Stimulated activated CD8-positive, alpha-beta memory T cell treated with anti-CD3 and anti-CD28 coated beads, Interleukin-4, amount 100 ng/mL, for 4 hours (primary cell): Measurements from ENCODE around the gene C22orf23.
"Not testable (repeated sequence)": the region's sequence is repeated elsewhere in the genome, so short reads cannot be mapped to it uniquely, and the experiment has no call there.

Experiments used
- DNase-seq, 2 donors: peaks; one replicate each; pipeline ENCODE4 v3.0.0-alpha.2; 2020; ENCODE audit warnings: low read depth in 2 of 2, low spot score in 1 of 2

Gene C22orf23

DNA sequence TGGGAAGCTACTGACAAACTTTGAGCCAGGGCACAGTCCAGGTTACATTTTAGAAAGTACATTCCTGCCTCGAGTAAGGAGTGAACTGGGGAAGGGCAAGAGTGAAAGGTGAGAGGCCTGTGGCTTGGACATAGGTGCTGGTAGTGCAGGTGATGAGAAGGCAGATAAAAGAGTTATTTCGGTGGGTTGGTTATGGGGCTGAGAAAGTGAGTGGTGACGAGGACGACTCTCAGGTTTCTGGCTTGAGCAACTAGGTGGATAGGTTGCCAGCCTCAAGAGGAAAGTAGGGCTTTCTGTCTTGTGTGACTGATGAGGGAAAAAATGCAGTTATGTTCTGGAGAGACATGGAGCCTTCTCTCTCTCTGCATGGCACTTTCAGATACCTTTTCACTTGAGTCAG lies 3.8 kb upstream of the C22orf23 start:
- no peak for DNase-seq

DNA sequence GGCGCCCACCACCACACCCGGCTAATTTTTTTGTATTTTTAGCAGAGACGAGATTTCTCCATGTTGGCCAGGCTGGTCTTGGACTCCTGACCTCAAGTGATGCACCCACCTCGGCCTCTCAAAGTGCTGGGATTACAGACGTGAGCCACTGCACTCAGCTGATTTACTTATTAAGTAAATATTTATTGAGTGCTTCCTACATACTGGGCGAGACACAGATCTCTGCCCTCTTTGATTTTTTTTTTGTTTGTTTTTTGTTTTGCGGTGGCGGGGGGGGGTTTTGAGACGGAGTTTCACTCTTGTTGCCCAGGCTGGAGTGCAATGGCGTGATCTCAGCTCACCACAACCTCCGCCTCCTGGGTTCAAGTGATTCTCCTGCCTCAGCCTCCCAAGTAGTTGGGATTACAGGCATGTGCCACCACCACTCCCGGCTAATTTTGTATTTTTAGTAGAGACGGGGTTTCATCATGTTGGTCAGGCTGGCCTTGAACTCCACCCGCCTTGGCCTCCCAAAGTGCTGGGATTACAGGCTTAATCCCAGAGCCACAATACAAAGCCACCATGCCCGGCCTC lies 2.5 kb upstream of the C22orf23 start:
- not testable (repeated sequence) for DNase-seq

DNA sequence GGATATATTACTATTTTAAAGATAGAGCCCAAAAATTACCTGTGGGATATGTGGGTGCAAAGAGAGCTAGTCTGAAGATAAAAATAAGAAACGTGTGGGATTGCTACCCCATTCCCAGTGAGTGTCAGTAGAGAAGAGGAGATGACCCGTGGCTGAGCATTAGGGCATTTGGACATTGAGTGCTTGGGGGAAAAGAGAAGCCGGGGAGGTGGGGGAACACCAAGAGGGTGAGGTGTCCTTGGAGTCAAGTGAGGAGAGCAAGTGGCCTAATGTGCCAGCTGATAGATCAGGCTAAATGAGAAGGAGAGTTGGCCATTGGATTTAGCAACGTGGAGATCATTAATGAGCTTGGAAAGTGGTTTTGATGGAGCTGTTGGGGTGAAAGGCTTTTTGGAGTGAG lies 1.3 kb upstream of the C22orf23 start:
- no peak for DNase-seq

GRCh38 chr22:37953062-37953436 lies 352 bp downstream of the C22orf23 start:
- DNase-seq: no peak

DNA sequence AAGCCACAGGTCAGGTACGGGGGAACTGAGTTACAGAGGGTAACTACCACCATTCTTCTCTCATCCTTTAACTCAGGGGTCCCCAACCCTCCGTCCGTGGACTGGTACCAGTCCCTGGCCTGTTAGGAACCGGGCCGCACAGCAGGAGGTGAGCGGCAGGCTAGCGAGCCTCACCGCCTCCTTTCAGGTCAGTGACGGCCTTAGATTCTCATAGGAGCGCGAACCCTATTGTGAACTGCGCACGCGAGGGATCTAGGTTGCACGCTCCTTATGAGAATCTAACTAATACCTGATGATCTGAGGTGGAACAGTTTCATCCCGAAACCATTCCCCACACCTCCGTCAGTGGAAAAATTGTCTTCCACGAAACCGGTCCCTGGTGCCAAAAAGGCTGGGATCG lies 772 bp downstream of the C22orf23 start:
- not testable (repeated sequence) for DNase-seq

GRCh38 chr22:37951305-37951704 lies 2.1 kb downstream of the C22orf23 start:
- DNase-seq: no peak

DNA sequence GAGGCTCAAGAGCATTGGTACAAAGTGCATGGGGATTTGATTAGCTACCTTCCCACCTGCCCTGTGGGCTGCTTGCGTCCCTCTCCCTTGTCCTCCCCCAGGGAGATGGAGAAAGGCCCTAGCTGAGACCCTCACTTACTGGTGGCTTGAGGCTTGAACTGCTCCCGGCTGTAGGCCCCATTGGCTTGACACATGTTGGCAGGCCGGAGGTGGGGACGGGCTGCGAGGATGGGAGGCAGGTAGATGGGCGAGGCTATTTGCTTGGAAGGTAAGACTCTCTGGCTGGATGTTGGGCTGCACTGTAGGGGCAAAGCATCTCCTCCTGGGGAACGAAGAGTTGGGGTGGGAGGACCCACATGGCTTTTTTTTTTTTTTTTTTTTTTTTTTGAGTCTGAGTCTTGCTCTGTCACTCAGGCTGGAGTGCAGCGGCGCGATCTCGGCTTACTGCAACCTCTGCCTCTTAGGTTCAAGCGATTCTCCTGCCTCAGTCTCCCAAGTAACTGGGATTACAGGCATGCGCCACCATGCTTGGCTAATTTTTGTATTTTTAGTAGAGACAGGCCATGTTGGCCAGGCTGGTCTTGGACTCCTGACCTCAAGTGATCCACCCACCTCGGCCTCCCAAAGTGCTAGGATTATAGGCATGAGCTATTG lies 6.1 kb downstream of the C22orf23 start:
- not testable (repeated sequence) for DNase-seq

DNA sequence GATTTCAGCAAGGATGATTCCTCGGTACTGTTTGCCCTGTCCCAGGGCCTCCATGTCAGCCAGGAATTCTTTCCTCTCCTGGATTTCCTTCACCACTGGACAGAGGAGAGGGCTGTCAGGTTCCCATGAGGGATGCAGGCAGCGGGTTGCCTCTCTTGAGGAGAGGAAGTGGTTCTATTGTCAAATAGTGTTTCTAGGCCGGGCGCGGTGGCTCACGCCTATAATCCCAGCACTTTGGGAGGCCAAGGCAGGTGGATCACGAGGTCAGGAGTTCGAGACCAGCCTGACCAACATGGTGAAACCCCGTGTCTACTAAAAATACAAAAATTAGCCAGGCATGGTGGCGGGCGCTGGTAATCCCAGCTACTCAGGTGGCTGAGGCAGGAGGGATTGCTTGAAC lies 9.0 kb downstream of the C22orf23 start:
- DNase-seq: not testable (repeated sequence)

GRCh38 chr22:37943825-37944198 lies 9.6 kb downstream of the C22orf23 start:
- no peak for DNase-seq

DNA sequence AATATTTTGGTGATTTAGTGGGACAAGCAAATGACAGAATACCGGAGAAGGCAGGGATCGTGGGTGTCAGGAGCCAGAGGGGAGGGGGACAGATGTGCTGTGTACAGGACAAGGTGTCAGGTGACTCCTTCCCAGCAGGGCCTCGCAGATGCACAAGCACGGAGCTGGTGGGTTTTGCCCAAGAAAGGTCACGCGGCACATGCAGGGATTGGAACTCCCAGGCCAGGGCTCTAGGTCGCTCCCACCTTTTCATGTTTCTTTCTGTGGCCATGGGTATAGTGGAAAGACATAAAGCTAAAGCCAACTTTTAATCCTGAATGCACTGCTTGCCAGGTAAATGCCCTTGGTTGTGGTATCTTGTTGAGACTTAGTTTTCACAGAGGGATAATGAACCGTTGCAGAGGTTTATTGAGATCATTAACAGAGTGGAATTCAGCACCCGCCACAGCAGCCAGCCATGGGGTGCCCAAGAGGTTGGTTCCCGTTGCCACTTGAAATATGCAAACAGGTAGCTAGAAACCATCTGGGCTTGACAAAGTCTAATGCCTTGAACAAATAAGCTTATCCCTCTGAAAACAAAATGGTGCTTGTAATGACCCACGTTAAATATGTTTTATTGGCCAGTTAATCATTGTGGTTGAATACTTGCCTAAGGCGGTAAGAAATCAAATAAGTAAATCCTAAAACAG lies 10.1 kb downstream of the C22orf23 start:
- no peak for DNase-seq

DNA sequence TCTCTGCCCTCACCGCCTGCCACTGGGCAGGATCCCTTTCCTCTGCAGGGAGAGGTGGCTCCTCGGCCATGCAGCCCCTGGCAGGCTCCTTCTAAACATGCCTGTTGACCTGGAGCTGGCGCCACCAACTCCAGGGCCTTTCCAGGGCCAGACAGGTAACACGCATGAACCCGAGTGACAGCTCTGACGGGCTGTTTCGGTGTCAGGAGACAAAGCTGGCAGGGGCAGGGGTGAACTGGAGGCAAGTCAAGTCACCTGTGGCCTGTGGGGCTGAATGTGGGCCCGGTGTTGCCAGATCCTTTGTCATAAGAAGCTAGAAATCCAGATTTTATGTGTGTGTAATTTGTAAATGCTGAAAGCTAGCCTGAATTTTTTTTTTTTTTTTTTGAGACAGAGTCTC lies 11.3 kb downstream of the C22orf23 start:
- DNase-seq: no peak

DNA sequence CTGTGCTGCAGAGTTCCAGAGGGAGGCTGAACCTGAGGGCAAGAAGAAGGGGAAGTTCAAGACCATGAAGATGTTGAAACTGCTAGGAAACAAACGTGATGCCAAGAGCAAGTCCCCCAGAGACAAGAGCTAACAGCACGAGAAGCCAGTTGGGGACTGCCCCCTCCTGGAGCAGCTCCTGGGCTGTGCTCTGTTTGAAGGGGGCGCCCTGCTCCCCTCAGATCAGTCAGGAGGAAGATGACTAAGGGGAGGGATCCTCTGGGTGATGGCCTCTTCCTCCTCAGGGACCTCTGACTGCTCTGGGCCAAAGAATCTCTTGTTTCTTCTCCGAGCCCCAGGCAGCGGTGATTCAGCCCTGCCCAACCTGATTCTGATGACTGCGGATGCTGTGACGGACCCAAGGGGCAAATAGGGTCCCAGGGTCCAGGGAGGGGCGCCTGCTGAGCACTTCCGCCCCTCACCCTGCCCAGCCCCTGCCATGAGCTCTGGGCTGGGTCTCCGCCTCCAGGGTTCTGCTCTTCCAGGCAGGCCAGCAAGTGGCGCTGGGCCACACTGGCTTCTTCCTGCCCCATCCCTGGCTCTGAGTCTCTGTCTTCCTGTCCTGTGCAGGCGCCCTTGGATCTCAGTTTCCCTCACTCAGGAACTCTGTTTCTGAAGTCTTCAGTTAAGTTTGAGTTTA lies 12.6 kb downstream of the C22orf23 start:
- DNase-seq: no peak

DNA sequence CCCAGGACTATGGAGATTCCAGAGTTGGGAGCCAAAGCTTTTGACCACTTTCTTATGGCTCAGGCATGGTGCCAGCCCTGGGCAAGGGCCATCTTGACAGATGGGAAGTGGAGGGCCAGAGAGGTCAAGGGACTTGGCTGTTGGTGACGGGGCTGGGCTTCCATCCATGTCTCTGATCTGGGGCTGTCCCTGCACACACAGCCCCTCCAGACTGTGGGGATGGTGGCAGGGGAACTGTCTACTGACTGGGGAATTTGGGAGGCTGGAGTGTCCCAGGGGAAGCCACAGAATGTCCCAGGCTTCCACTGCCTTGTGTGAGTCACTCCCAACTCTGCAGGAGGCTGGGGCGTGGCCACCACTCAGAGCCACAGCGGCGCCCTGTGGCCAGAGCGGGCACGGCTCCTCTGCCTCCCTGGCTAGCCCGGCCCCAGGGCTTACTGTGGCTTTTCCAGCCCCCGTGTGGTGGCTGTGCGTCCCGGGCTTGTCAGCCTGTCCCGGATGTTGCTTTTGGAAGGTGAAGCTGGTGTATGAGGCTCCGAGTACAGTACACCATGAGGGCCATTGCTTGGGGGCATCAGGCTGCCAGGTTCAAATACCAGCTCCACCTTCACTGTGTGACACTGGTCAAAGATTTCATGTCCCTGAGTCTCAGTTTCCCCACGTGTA lies 19.6 kb downstream of the C22orf23 start:
- peak; percentile 51 to 60 for DNase-seq

GRCh38 chr22:37932821-37933578 lies 20.4 kb downstream of the C22orf23 start:
- DNase-seq: no peak

- DNase-seq: no peak
Observed at GRCh38 chr22:37932401-37932800, 21.0 kb downstream of the C22orf23 start.

DNA sequence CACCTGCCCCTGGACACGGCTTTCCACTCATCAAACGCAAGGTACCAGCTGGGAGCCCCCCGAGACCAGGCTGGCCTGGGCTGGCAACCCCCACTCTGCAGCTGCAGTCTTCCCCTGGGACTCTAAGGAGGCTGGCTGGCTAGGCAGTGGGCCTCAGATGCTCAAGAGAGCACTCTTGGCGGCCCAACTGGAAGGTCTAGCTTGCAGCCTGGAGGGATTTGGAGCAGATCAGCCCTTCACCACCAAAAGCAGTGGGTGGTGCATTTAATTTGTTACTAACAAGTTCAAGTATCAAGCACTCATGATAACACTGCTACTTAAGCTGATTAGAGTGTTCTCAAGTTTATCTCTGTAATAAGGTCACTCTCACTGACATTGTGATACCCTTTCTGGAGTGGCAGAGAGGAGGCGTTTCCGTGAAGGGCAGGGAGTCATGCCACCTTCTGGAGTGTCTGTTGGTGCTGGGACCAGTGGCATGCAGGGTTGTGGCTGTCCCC lies 21.5 kb downstream of the C22orf23 start:
- no peak for DNase-seq

GRCh38 chr22:37930952-37931440 lies 22.4 kb downstream of the C22orf23 start:
- no peak for DNase-seq

GRCh38 chr22:37930270-37930951 lies 23.0 kb downstream of the C22orf23 start:
- DNase-seq: no peak

- DNase-seq: no peak
Observed at GRCh38 chr22:37929390-37929789, 24.0 kb downstream of the C22orf23 start.

DNA sequence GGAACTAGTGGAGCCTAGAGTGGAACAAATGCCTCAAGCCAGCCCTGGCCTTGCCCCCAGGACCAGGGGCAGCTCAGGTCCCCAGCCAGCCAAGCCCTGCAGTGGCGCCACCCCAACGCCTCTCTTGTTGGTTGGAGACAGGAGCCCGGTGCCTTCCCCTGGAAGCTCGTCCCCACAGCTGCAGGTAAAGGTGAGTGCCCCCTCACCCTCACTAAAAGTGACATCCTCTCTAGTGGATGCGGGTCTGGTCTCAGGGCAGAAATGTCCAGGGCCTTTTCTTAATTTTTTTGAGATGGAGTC lies 25.8 kb downstream of the C22orf23 start:
- no peak for DNase-seq
